ENCODE results near the gene HS2ST1. TPM values are rescaled to one million over a fixed set of nuclear protein-coding genes. Genes with fewer than 3 reads are reported as not detected.
"Not testable (repeated sequence)": the region's sequence is repeated elsewhere in the genome, so short reads cannot be mapped to it uniquely, and the experiment has no call there.

The HS2ST1 gene
- polyA plus RNA-seq, 2 of the 4 experiments (the other 2 are of a cell fraction) = 15.7 to 26.7 TPM

DNA sequence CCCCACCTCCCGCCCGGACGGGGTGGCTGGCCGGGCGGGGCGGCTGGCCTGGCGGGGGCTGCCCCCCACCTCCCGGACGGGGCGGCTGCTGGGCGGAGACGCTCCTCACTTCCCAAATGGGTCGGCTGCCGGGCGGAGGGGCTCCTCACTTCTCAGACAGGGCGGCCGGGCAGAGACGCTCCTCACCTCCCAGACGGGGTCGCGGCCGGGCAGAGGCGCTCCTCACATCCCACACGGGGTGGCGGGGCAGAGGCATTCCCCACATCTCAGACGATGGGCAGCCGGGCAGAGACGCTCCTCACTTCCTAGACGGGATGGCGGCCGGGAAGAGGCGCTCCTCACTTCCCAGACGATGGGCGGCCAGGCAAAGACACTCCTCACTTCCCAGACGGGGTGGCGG, 49.4 kb downstream of the HS2ST1 start:
- H3K4me3 ChIP-seq; H3K27ac ChIP-seq; H3K9me3 ChIP-seq; FAIRE-seq; DNase-seq (ENCODE audit: low read depth in 1 of 2, low spot score in 1 of 2); ATAC-seq; H3K4me1 ChIP-seq; H3K4me2 ChIP-seq; POLR2A ChIA-PET: not testable (repeated sequence)
- no CpG with 5 or more reads among the region's 36 CpGs for WGBS (ENCODE audit: missing lambda C conversion rate)
- CTCF ChIA-PET = interaction anchor here (1.2 to 1.5 kb wide), 8 partner anchors 9 to 210 kb away, joined by 3 to 10 read pairs (median 4); no protein-coding TSS in a partner anchor

DNA sequence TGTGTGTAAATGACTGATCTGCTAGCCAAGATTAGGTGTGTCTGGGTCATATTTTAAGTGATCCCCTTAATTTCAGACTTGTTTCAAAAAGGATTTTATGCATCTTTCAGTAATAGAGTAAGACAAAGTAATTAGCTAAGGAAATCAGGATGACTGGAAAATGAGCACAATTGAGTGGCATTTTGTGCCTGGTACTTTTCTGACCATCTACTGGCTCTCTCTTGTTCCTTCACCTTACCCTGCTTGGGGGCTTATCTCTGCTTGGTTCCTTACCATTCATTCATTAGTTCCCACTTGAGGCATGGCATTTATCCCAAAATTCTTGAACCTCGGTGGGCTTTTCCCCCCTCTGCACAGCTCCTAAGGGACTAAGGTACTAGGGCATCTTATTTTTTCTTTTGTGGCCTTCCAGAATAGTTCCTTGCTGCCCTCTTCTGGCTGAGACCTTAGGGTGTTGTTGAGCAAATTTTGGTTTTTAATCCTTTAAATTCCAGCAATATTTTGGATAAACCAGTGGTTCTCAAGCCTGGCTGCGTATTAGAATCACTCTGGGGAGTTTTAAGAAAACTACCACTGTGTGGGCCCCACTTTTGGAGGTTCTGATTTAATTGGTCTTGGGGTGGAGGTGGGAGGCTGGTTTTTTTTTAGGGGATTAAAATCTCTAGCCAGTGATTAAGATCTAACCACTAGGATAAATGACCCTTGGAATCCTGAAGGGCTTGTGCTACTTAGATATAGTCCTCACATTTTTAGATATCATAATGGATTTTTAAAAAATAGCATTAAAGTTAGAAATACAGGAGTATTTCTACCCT, 50.8 kb downstream of the HS2ST1 start:
- FAIRE-seq = no peak
- TF ChIP-seq RAD21 (conservative IDR thresholded peaks at IDR 0.05 in 1 of 2, IDR thresholded peaks at IDR 0.05 in 1 of 2) (peak; percentile 76 to 82), NFE2L2 (conservative IDR thresholded peaks at IDR 0.05; ENCODE audit: low read length) (no peak), SMC3 (IDR thresholded peaks at IDR 0.05) (peak; percentile 77), CHD4 (IDR thresholded peaks at IDR 0.05; ENCODE audit: borderline replicate concordance) (no peak), BHLHE40 (IDR thresholded peaks at IDR 0.05; ENCODE audit: low read depth, low read length) (no peak)
- TF ChIP-seq, protein P1, sequence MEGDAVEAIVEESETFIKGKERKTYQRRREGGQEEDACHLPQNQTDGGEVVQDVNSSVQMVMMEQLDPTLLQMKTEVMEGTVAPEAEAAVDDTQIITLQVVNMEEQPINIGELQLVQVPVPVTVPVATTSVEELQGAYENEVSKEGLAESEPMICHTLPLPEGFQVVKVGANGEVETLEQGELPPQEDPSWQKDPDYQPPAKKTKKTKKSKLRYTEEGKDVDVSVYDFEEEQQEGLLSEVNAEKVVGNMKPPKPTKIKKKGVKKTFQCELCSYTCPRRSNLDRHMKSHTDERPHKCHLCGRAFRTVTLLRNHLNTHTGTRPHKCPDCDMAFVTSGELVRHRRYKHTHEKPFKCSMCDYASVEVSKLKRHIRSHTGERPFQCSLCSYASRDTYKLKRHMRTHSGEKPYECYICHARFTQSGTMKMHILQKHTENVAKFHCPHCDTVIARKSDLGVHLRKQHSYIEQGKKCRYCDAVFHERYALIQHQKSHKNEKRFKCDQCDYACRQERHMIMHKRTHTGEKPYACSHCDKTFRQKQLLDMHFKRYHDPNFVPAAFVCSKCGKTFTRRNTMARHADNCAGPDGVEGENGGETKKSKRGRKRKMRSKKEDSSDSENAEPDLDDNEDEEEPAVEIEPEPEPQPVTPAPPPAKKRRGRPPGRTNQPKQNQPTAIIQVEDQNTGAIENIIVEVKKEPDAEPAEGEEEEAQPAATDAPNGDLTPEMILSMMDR (IDR thresholded peaks at IDR 0.05) = peak; percentile 79
- POLR2A ChIA-PET = no interaction called here
- Histone ChIP-seq H3K9me3 (no peaks in the 10 kb centered on the region), H3K4me1 (peaks cover 5% of the 10 kb centered on the region; the same call in 1 of the 3 replicates), H3K4me3 (no peak overlapping the region), H3K27ac (no peak overlapping the region), H3K4me2 (no peak overlapping the region)
- peak; percentile 5 to 31 for DNase-seq (ENCODE audit: low read depth in 1 of 2, low spot score in 1 of 2)
- CTCF ChIA-PET = interaction anchor here (0.6 to 2.0 kb wide), 28 partner anchors 10 to 402 kb away, joined by 3 to 10 read pairs (median 4); partner anchors contain the start of gene SH3GLB1
- ATAC-seq = peak; percentile 71 to 79
- 6% methylated on average over 2 of the region's 2 CpGs for WGBS (ENCODE audit: missing lambda C conversion rate)

DNA sequence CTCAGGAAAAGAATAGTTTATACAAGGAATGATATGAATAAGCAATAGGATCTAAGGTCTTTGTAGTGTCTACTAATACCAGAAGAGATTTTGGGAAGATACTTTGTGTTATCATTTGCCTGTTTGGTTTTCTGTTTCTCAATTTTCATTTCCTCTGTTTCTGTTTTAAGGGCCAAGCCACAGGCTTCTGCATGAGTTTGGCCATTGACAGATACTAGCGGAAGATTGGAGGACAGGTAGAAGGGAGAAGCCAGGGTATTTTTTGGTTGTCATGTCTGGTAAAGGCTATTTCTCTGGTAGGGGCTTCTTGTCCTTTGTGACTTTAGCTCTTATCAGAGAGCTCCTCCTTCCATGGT, 51.4 kb downstream of the HS2ST1 start:
- Histone ChIP-seq H3K4me1 (peaks cover 5% of the 10 kb centered on the region; the same call in 1 of the 3 replicates), H3K4me2 (no peak overlapping the region), H3K4me3 (no peak overlapping the region), H3K9me3 (no peaks in the 10 kb centered on the region), H3K27ac (no peak overlapping the region)
- ChIA-PET POLR2A (no interaction called here), CTCF (interaction anchor here (0.6 to 2.0 kb wide), 5 partner anchors 11 to 261 kb away, joined by 3 to 8 read pairs (median 6); partner anchors contain the start of gene SH3GLB1)
- no peak for TF ChIP-seq HOXB13 (CRISPR knock-in tag; IDR thresholded peaks at IDR 0.05; ENCODE audit: low read depth)
- TF ChIP-seq RAD21 (conservative IDR thresholded peaks at IDR 0.05 in 1 of 2, IDR thresholded peaks at IDR 0.05 in 1 of 2) = no peak
- TF ChIP-seq HOXA7 (CRISPR knock-in tag; IDR thresholded peaks at IDR 0.05) = no peak
- no peak for TF ChIP-seq CBX2 (IDR thresholded peaks at IDR 0.05; ENCODE audit: borderline replicate concordance, low read depth)
- no peak for TF ChIP-seq PHF8 (IDR thresholded peaks at IDR 0.05; ENCODE audit: borderline replicate concordance, low read depth)
- TF ChIP-seq, protein P2, sequence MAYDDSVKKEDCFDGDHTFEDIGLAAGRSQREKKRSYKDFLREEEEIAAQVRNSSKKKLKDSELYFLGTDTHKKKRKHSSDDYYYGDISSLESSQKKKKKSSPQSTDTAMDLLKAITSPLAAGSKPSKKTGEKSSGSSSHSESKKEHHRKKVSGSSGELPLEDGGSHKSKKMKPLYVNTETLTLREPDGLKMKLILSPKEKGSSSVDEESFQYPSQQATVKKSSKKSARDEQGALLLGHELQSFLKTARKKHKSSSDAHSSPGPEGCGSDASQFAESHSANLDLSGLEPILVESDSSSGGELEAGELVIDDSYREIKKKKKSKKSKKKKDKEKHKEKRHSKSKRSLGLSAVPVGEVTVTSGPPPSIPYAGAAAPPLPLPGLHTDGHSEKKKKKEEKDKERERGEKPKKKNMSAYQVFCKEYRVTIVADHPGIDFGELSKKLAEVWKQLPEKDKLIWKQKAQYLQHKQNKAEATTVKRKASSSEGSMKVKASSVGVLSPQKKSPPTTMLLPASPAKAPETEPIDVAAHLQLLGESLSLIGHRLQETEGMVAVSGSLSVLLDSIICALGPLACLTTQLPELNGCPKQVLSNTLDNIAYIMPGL (CRISPR knock-in tag; IDR thresholded peaks at IDR 0.05; ENCODE audit: borderline replicate concordance) = no peak
- TF ChIP-seq KDM5A (IDR thresholded peaks at IDR 0.05) = no peak
- no peak for TF ChIP-seq TP53 (CRISPR knock-in tag; IDR thresholded peaks at IDR 0.05)
- no peak for TF ChIP-seq HEYL (CRISPR knock-in tag; IDR thresholded peaks at IDR 0.05)
- no peak for TF ChIP-seq HOXB5 (CRISPR knock-in tag; IDR thresholded peaks at IDR 0.05)
- no peak for TF ChIP-seq ZNF302 (CRISPR knock-in tag; IDR thresholded peaks at IDR 0.05)
- TF ChIP-seq, protein P3, sequence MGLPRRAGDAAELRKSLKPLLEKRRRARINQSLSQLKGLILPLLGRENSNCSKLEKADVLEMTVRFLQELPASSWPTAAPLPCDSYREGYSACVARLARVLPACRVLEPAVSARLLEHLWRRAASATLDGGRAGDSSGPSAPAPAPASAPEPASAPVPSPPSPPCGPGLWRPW (IDR thresholded peaks at IDR 0.05) = no peak
- TF ChIP-seq, protein P4, sequence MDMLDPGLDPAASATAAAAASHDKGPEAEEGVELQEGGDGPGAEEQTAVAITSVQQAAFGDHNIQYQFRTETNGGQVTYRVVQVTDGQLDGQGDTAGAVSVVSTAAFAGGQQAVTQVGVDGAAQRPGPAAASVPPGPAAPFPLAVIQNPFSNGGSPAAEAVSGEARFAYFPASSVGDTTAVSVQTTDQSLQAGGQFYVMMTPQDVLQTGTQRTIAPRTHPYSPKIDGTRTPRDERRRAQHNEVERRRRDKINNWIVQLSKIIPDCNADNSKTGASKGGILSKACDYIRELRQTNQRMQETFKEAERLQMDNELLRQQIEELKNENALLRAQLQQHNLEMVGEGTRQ (IDR thresholded peaks at IDR 0.05) = no peak
- TF ChIP-seq ZFP36 (IDR thresholded peaks at IDR 0.05; ENCODE audit: borderline replicate concordance, partially characterized antibody) = no peak
- TF ChIP-seq EP300 (IDR thresholded peaks at IDR 0.05) = no peak
- TF ChIP-seq FOSL2 (IDR thresholded peaks at IDR 0.05) = no peak
- no peak for TF ChIP-seq FOSL2 (CRISPR knock-in tag; IDR thresholded peaks at IDR 0.05)
- TF ChIP-seq, protein P5, sequence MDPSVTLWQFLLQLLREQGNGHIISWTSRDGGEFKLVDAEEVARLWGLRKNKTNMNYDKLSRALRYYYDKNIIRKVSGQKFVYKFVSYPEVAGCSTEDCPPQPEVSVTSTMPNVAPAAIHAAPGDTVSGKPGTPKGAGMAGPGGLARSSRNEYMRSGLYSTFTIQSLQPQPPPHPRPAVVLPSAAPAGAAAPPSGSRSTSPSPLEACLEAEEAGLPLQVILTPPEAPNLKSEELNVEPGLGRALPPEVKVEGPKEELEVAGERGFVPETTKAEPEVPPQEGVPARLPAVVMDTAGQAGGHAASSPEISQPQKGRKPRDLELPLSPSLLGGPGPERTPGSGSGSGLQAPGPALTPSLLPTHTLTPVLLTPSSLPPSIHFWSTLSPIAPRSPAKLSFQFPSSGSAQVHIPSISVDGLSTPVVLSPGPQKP (IDR thresholded peaks at IDR 0.05; ENCODE audit: low read depth, low read length) = no peak
- 87% methylated on average over 1 of the region's 1 CpG for WGBS (ENCODE audit: missing lambda C conversion rate)
- DNase-seq (ENCODE audit: low read depth in 1 of 2, low spot score in 1 of 2) (no peak), ATAC-seq (no peak), FAIRE-seq (no peak)
